ENCODE data around the gene MTG2. TPM values are rescaled to one million over a fixed set of nuclear protein-coding genes. Genes with fewer than 3 reads are reported as not detected.
A peak's percentile ranks its signal among the peaks of the same experiment; 100 is the strongest.

MTG2 gene
- total and polyA plus RNA-seq, 2 donors: 10.3 to 25.8 TPM

DNA sequence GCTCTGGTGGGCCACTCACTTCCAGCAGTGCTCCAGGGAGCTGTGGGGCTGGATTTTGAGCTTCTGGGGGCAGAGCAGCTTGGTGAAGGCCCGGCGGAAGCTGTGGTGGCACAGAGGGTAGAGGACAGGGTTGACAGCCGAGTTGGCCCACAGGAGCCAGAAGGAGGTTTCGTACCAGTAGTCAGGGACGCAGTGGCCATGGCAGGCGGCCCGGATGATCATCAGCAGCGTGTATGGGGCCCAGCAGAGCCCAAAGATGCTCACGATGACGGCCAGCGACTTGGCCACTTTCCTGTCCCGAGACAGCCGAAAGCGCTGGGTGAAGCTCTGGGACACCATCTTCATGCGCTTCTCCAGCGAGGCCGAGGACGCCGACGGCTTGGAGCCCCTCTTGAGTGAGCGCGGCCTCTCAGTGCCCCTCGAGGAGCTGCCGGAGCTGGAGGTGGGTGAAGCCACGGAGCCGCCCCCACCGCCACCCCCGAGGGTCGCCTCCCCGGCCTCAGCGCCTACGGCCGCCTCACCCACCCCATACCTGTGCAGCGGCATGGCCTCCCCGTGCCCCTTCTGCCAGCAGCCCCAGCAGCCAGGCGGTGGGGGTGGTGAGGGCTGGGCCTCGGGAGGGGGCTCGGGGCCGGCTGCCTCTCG is 33.3 kb downstream of the MTG2 start:
- no peaks in the 10 kb centered on the region for H3K36me3 ChIP-seq (ENCODE audit: insufficient read depth)
- H3K27ac ChIP-seq (ENCODE audit: low read depth): no peak overlapping the region
- no peaks in the 10 kb centered on the region for H3K4me1 ChIP-seq (ENCODE audit: insufficient read depth)
- DNase-seq (ENCODE audit: extremely low spot score): no peak
- WGBS: 78% methylated on average over 40 of the region's 40 CpGs
- H3K4me3 ChIP-seq (ENCODE audit: low read depth, low read length): no peak overlapping the region

DNA sequence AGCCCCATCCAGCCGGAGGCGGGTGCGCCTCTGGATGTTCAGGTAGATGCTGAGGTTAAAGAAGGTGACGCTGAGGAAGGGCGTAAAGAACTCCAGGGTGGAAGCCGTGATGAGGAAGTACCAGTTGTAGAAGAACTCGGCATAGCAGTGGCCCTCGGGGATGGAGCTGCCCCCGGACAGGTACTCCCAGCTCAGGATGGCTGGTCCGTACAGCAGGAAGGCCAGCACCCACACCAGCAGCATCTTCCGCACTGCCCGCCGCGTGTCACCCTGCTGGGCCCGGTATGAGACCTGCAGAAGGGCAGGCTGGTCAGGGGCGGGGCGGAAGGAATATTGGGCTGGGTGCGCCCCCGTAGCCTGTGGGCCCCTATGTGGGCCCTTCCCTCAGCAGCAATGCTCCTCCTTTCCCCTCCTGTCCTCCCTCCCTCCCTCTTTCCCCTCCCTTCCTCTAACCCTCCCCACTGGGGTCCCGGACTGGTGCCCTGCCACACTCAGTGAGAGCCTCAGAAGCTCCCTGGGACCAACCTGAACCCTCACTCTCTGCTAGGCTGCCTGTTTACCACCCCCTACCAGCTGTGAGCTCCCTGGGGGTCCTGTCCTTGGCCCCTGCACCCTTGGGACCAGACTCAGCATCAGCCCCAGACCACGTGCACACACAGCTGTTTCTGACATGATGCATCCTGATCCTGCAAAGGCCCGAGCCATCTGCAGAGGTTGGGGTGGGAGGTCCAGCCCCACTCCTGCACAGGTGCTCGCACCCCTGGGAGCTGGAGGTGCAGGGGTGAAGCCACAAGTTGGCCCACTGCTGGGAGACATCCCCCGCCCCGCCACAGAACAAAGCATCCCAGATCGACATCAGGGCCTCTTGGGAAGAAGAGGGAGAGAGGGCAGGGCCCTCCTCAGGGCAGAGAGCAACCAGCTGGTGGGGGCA is 34.1 kb downstream of the MTG2 start:
- WGBS: 75% methylated on average over 26 of the region's 26 CpGs
- no peaks in the 10 kb centered on the region for H3K36me3 ChIP-seq (ENCODE audit: insufficient read depth)
- H3K4me1 ChIP-seq (ENCODE audit: insufficient read depth): no peaks in the 10 kb centered on the region
- H3K4me3 ChIP-seq (ENCODE audit: low read depth, low read length): no peak overlapping the region
- H3K27ac ChIP-seq (ENCODE audit: low read depth): no peak overlapping the region
- no peak for DNase-seq (ENCODE audit: extremely low spot score)

DNA sequence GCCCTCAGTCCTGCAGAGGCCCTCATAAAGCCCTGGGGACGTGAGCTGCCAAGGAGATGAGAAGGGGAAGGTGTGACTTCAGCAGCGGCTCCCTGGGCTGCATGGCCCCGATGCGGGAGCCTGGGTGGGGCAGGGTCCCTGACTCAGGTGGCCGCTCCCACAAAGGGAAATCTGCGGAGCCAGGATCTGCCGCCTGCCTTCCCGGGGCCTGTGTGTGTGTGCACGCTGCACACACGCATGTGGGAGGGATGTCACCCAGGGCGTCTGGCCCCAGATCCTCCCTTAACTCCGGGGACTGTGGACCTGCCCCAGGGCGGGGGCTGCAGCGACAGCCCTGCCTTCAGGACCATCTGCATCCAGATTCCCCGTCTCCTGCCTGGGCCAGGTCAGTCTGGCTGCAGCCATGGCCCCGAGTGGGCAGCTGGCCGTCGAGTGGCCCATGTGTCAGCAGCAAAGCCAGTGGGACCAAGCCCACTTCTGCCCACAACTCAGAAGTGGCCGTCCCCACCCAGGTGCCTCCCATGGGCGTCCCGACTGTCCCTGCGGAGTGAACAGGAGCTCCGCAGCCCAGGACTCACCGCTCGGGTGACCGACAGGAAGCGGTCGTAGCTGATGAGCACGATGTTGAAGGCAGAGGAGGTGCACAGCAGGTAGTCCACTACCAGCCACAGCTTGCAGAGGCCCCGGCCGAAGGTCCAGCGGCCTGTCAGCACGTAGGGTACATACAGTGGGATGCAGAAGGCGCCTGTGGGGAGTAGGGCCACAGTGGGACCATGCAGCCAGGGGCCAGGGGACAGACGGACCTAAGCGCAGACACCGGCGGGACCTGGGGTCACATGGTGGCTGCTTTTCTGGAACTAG is 35.3 kb downstream of the MTG2 start:
- H3K4me1 ChIP-seq (ENCODE audit: insufficient read depth): no peaks in the 10 kb centered on the region
- no peak overlapping the region for H3K4me3 ChIP-seq (ENCODE audit: low read depth, low read length)
- no peak for DNase-seq (ENCODE audit: extremely low spot score)
- 57% methylated on average over 38 of the region's 38 CpGs for WGBS
- no peak overlapping the region for H3K27ac ChIP-seq (ENCODE audit: low read depth)
- no peaks in the 10 kb centered on the region for H3K36me3 ChIP-seq (ENCODE audit: insufficient read depth)

DNA sequence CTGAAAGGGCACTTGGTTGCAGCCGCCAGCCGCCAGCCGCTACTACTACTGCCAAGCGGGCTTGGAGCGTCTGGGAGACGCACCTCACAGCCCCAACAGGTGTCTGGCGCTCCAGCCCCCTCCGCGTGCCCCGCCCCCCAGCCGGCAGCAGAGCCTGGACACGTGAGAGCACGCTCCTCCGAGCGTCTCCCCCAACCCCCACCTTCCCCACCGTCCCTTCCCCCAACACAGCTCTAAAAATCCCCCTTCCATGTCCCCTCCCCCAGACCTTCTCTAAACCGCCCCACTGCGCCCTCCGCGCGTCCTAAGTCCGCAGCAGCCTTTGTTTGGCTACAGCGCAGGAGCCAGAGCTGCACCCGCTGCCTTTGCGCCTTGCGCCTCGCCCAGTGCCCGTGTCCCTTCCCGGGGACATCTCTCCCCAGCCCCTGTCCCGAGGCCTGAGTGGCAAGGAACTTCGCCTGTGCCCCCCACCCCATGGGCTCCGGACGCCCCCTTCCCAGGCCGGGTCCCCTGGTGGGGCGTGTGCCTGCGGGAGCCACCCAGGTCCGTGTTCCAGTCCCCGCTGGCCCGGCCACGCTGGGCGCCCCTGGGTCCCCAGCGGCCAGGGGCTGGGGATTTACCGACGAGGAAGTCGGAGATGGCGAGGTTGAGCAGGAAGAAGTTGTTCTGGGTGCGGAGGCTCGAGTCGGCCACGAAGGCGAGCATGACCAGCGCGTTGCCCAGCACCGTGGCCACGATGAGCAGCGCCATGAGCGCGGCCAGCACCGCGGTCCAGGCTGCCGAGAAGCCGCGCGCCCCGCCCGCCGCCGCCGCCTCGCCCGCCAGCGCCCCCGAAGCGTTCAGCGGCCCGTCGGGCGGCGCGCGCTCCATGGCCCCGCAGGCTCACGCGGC is 36.5 kb downstream of the MTG2 start:
- no peak for DNase-seq (ENCODE audit: extremely low spot score)
- no peaks in the 10 kb centered on the region for H3K4me1 ChIP-seq (ENCODE audit: insufficient read depth)
- H3K36me3 ChIP-seq (ENCODE audit: insufficient read depth): no peaks in the 10 kb centered on the region
- no peak overlapping the region for H3K27ac ChIP-seq (ENCODE audit: low read depth)
- H3K4me3 ChIP-seq (ENCODE audit: low read depth, low read length): peak overlapping the region; percentile 52
- 1% methylated on average over 84 of the region's 84 CpGs for WGBS

DNA sequence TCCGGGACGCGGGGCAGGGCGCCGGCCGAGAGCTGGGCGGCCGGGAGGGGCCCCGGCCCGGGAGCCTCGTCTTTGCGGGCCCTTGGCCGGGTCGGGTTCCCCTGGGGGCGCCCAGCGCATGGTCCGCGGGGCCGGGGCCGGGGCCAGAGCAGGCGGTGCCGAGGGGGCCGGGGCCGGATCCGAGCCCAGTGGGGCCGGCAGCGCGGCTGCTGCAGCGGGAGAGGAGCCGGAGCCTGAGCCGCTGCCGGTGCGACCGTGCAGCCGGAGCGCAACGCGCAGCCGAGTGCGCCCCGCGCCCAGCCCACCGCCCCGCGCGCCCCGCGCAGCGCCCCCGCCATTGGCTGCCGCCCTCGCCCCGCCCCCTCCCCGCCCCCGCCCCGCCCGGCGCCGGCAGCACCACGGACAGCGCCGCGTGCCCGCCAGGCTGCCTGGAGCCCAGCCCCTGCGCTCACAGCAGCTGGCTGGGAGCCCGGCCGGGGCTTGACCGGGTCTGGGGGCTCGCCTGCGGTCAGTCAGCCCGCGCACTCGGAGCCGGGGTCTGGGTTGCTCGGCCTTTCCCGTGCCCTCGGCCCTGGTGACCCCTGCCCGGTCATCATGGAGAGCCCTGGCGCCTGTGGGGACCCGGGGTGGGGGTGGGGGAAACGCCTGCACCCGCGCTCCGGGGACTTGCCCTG is 37.3 kb downstream of the MTG2 start, which contains the start of gene HRH3:
Gene HRH3, minus strand, starts transcription at position 287 of the 674 bp plus-strand sequence. CDS start 308 bp downstream, outside the sequence.
- no peak for DNase-seq (ENCODE audit: extremely low spot score)
- Histone ChIP-seq H3K27ac (ENCODE audit: low read depth) (no peak within 1 kb of the TSS), H3K36me3 (ENCODE audit: insufficient read depth) (no peaks in the 10 kb centered on the region), H3K4me1 (ENCODE audit: insufficient read depth) (no peaks in the 10 kb centered on the region), H3K4me3 (ENCODE audit: low read depth, low read length) (peak within 1 kb of the TSS; percentile 52)
- WGBS: under 1% methylated on average over 81 of the region's 84 CpGs

DNA sequence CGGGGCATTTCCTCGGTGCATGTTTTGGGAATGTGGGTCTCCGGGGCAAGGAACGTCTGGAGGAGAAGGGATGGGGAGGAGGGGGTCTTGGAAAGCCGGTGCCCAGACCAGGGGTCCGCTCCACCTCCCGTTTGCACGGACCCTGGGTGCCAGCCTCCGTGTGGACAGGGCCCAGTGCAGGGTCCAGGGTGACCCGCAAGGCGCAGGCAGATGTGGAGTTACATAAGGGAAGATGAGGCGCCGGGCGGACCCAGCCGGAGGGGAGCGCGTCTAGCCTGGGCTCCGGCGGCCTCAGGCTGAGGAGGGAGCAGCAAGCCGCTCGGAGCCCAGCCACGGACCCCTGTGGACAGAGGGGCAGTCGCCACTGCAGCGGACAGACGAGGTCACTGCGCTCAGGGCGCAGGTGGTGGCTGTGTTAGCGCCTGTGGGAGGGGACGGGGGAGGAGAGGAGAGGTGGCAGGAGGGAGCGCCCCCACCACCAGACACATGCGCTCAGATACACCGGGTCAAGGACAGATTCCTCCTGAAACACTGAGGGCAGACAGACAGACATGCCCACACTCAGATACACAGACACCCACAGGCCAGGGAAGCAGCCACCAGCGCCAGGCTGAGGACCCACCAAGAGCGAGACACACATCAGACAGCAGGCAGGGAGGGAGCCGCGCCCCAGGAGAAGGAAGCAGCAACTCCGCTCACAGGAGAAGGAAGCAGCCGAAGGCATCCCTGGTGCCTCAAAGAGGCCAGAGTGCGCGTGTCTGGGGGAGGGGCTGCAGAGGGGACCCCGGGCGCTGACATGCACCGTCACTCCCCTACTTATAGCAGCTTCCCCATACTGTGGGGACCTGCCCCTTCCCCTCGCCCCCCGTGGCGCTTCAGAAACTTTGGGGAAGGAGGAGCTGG is 38.1 kb downstream of the MTG2 start:
- Histone ChIP-seq H3K27ac (ENCODE audit: low read depth) (no peak overlapping the region), H3K4me1 (ENCODE audit: insufficient read depth) (no peaks in the 10 kb centered on the region), H3K36me3 (ENCODE audit: insufficient read depth) (no peaks in the 10 kb centered on the region), H3K4me3 (ENCODE audit: low read depth, low read length) (no peak overlapping the region)
- 1% methylated on average over 46 of the region's 46 CpGs for WGBS
- DNase-seq (ENCODE audit: extremely low spot score): no peak

DNA sequence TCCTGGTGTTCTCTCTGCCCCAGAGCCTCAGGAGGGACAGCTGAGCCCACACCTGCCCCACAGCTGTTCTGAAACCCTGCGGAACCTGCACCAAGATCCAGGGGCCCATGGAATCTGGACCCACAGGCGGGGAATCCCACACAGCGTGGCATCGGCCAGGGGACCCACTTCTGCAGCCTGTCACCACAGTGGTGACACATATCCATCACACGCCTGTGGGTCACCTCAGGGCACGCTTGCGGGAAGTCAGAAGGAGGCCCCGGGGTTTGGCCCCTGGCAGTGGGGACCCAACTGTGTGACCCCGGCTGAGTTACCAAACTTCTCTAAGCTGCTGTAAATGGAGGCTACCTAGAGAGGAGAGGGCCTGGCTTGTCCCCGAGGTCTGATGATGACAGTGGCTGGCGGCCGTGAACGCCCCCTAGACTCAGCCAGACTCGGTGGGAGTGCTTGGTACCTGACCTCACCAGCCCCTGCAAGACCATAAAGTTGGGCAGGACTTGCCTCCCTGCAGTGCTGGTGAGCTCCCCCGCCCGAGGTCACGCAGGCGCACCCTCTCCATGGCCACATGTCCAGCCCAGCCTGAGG is 39.5 kb downstream of the MTG2 start:
- H3K4me3 ChIP-seq (ENCODE audit: low read depth, low read length): no peak overlapping the region
- no peaks in the 10 kb centered on the region for H3K4me1 ChIP-seq (ENCODE audit: insufficient read depth)
- H3K36me3 ChIP-seq (ENCODE audit: insufficient read depth): no peaks in the 10 kb centered on the region
- DNase-seq (ENCODE audit: extremely low spot score): no peak
- 83% methylated on average over 18 of the region's 18 CpGs for WGBS
- no peak overlapping the region for H3K27ac ChIP-seq (ENCODE audit: low read depth)

DNA sequence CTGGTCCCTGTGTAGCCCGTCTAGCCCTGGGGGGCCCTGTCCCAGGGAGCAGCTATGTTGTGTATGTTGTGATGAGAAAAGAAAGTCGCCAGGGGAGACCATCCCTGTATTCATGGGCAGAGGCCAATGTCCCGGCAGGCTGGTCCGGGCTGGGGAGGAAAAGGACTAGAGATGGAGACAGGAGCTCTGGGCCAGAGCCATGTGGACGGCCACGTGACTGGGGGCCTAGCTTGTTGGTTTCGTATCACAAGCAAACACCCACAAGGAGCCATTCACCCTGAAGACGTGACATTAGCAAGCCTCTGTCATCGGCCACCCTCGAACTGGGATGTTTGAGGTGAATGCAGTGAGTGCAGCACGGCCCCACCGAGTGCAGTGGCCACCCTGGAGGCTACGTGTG is 40.1 kb downstream of the MTG2 start:
- Histone ChIP-seq H3K27ac (ENCODE audit: low read depth) (no peak overlapping the region), H3K4me3 (ENCODE audit: low read depth, low read length) (no peak overlapping the region), H3K36me3 (ENCODE audit: insufficient read depth) (no peaks in the 10 kb centered on the region), H3K4me1 (ENCODE audit: insufficient read depth) (no peaks in the 10 kb centered on the region)
- WGBS: 67% methylated on average over 13 of the region's 13 CpGs
- no peak for DNase-seq (ENCODE audit: extremely low spot score)

DNA sequence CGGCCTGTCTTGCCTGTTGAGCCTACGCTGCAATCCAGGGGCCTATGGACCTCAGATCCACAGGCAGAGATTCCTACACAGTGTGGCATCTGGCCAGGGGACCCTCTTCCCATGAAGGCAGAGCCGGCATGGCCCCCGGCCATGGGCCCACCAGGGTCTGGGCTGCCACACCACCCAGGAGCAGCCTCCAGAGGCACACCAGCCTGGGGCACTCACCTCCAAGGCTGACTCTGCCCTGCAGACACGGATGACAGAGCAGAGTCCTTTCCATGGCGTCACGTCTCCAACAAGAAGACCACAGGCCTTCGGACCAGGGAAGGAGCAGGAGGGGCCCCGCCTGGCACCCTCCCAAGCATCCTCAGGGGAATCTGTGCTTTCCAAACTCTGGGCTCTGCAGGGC is 40.7 kb downstream of the MTG2 start:
- H3K4me1 ChIP-seq (ENCODE audit: insufficient read depth): no peaks in the 10 kb centered on the region
- H3K27ac ChIP-seq (ENCODE audit: low read depth): no peak overlapping the region
- no peak for DNase-seq (ENCODE audit: extremely low spot score)
- WGBS: 78% methylated on average over 9 of the region's 9 CpGs
- no peaks in the 10 kb centered on the region for H3K36me3 ChIP-seq (ENCODE audit: insufficient read depth)
- H3K4me3 ChIP-seq (ENCODE audit: low read depth, low read length): no peak overlapping the region

DNA sequence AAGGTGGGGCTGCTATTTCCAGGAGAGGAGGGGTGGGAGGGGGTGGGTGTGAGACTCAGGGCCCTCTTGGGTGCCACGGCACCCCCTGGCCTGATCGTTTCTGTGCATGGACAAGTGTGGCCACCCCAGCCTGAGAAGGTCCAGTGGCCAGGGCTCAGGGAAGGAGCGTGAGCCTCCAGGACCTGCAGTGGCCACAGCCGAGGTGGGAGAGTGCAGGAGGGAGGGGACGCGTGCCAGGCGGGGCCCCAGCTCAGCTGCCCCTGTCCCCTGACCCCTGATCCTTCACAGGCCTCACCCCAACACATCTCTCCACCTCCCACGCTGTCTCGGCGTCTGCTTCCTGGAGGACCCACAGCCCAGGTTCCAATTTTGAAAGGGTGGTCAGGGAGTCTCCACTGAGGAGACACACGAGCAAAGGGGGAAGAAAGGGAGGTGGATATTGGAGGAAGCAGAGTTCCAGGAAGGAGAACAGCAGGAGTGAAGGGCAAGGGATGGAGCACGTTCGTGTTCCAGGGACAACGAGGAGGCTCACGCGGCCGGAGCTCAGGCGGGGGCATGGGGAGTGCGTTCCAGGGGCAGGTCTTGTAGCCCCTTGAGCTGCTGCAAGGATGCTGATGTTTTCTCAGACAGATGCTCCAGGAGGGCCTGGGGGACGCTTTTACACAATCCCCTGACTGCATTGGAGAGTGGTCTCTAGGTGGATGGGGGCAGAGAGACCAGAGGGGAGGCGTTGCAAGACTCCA is 41.5 kb downstream of the MTG2 start:
- Histone ChIP-seq H3K36me3 (ENCODE audit: insufficient read depth) (no peaks in the 10 kb centered on the region), H3K4me3 (ENCODE audit: low read depth, low read length) (no peak overlapping the region), H3K27ac (ENCODE audit: low read depth) (no peak overlapping the region), H3K4me1 (ENCODE audit: insufficient read depth) (no peaks in the 10 kb centered on the region)
- no peak for DNase-seq (ENCODE audit: extremely low spot score)
- WGBS: 62% methylated on average over 21 of the region's 21 CpGs

DNA sequence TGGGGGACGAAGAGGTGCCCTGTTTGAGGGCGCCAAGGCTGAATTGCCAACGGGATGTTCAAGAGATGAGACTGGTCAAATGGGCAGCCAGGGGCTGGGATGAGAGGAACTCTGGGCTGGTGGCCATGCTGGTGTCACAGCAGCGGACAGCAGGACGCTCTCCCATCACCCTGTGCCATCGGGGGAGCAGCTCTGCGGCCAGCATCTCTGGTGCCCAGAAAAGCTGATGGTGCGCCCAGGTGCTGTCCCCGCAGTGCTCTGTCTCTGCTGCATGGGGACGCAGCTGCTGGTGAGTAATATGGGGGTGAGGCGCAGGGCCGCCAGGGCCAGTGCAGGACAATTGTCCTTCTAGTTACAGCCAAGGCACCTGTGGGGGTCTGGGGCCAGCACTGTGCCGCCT is 42.2 kb downstream of the MTG2 start:
- Histone ChIP-seq H3K27ac (ENCODE audit: low read depth) (no peak overlapping the region), H3K4me1 (ENCODE audit: insufficient read depth) (no peaks in the 10 kb centered on the region), H3K36me3 (ENCODE audit: insufficient read depth) (no peaks in the 10 kb centered on the region), H3K4me3 (ENCODE audit: low read depth, low read length) (no peak overlapping the region)
- no peak for DNase-seq (ENCODE audit: extremely low spot score)
- WGBS: 89% methylated on average over 13 of the region's 13 CpGs

Data from urinary bladder (tissue), 4 donors.